HG02623 (cell line): Measurements from ENCODE around the gene CD82.

ENCODE experiments used
- ATAC-seq: cut with Tn5 transposase; IDR thresholded peaks from one replicate; pipeline ENCODE4 v1.9.1; 2021; ENCODE audit warnings: moderate library complexity; ENCODE audit not compliant: unreplicated experiment

CD82 gene

DNA sequence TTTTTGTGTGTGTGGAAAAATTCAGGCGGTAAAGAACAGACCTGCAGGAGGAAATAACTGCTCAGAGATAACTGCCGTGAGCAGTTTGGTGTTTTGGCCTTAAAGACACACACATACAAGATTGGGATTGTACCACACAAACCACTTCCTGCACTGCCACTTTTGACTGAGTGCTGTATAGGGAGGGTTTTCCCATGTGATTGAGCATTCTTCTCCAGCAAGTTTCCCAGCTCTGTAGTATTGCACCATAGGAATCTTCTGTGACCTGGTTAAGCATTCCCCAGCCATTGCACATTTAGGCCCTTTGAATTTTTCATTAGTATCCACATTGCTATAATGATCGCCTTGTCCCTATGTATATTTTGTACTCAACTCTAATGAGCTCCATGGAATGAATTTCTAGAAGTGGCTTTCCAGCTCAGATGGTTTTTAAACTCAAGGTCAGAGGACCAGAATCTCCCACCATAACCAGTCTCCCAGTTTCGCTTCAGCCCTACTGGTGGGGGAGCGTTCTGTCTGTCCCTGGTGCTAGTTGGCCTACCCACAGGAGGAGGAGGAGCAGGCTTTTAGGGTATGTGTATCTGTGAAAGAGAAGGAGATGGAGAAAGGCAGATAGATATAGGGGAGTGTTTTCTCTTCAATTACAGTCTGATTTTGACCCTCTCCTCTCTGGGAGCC is 9.3 kb downstream of the CD82 start:
- ATAC-seq, result peak; percentile 45

GRCh38 chr11:44575288-44575672 is 9.8 kb downstream of the CD82 start:
- ATAC-seq, result peak; percentile 24

GRCh38 chr11:44575962-44576361 is 10.5 kb downstream of the CD82 start:
- ATAC-seq, result no peak

GRCh38 chr11:44576656-44577055 is 11.2 kb downstream of the CD82 start:
- ATAC-seq, result no peak

- ATAC-seq, result no peak
Measured at GRCh38 chr11:44577231-44577830, 11.9 kb downstream of the CD82 start.

GRCh38 chr11:44578279-44578678 is 12.8 kb downstream of the CD82 start:
- ATAC-seq, result peak; percentile 33

DNA sequence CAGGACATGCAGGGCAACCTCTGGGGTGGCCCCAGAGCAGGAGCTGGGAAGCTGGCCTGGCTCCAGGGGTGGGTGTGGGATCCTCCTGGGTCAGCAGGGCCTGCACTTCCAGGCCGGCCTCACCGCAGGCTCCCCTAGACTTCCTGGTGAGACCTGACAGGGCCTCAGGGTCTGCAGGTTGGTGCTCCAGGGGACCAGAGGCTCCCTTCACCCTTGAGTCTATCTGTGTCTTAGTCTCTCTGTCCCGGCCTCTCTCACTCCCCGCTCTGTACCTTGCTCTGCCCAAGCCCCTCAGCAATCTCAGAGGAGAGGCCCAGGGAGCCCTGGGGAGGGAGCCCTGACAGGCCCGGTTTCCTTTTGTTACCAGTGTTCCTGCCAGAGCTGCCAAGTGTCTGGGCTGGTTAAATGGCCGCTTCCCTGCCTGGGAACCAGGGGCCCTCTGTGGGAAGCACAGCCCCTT is 13.9 kb downstream of the CD82 start:
- ATAC-seq, result no peak

DNA sequence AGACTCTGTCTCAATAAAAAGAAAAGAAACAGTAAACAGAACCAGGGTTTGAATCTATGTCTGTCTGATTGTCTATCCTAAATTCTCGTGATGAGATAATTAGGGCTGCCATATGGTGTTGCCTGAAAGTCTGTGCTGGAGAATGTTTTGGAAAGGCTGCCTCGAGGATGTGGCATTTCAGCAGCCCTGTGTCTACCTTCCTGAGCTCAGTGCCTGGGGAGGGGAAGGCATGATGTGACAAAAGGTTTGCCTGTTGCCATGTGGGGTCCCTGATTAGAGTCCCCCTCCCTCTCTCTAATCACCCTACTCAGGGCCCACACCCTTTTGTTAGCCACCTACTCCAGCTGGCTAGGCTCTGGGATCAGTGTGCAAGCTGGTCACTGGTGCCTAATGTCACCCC is 15.2 kb downstream of the CD82 start:
- no peak for ATAC-seq

- no peak for ATAC-seq
Measured at GRCh38 chr11:44581246-44581645, 15.8 kb downstream of the CD82 start.

- ATAC-seq, result no peak
Measured at GRCh38 chr11:44582641-44583352, 17.3 kb downstream of the CD82 start.

GRCh38 chr11:44583353-44583669 is 17.8 kb downstream of the CD82 start:
- ATAC-seq, result no peak

DNA sequence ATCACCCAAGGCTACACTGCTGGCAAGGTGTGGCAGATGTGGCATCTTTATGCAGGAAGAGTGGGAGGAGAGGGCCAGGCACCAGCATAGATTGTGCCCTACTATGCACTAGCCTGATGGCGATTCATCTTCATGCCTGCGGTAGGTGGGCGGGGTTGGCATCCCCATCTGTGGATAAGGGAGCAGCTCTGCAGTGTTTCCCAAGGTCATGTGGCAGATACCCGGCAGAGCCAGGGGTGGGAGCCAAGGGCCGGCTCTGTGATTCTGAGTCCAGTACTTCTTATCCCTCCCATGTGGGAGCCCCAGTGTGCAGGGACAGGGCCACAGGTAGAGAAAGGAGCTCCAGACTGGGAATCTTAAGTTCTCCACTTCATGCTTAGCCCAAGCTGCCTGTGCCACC is 20.0 kb downstream of the CD82 start:
- ATAC-seq, result no peak

- no peak for ATAC-seq
Measured at GRCh38 chr11:44589301-44589700, 23.8 kb downstream of the CD82 start.

GRCh38 chr11:44590769-44591168 is 25.3 kb downstream of the CD82 start:
- no peak for ATAC-seq

DNA sequence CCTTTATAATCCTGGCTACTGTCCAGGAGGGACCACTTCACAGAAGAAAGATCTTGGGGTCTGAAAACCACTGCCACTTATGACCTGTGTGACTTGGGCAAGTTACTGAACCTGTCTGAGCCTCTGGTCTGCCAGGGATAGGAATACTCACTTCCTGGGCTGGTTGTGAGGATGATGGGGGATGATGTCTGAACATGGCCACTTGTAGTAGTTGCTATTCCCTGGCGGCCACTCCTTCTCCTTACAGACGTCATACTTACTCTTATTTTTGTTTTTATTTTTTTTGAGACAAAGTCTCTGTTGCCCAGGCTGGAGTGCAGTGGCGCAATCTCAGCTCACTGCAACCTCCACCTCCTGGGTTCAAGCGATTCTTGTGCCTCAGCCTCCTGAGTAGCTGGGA is 26.1 kb downstream of the CD82 start:
- ATAC-seq, result no peak

GRCh38 chr11:44592125-44592940 is 26.9 kb downstream of the CD82 start:
- ATAC-seq, result no peak

DNA sequence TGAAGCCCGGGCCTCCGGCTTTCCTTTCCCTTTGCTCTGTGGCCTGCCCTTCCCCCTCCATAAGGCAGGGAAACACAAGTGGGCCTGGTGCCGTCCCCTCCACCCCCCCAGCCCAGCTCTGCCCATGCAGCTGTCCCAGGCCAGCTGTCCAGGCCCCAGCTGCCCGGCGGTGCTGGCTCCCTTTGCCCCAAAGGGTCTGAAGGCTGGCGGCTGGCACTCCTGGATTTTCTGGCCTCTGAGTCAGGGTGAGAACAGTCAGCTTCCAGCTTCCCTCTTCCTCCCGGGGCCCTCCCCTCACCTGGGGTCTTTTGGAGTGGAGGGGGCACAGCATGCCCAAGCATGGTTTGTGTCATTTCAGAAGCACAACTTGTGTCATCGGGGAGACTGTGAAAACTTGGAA is 27.8 kb downstream of the CD82 start:
- ATAC-seq, result no peak

DNA sequence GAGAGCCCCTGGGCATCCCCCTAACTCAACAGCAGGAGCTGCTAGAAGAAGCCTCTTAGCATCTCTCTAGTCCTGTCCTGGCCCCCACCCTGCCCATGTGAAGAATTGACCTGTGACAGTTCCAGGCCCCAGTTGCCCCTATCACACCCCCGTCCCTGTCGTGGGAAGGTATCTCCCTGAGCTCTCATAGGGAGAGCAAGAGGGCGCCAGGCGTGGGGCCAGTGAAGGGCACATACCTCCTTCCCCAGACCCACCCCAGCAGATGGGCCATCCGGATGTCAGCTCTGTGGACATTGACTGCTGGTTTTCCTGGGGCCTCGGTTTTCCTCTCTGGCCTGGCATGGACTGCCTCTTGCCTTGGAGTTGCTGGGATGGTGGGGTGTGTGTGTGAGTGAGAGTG is 29.5 kb downstream of the CD82 start:
- no peak for ATAC-seq

- no peak for ATAC-seq
Measured at GRCh38 chr11:44595964-44596381, 30.5 kb downstream of the CD82 start.

DNA sequence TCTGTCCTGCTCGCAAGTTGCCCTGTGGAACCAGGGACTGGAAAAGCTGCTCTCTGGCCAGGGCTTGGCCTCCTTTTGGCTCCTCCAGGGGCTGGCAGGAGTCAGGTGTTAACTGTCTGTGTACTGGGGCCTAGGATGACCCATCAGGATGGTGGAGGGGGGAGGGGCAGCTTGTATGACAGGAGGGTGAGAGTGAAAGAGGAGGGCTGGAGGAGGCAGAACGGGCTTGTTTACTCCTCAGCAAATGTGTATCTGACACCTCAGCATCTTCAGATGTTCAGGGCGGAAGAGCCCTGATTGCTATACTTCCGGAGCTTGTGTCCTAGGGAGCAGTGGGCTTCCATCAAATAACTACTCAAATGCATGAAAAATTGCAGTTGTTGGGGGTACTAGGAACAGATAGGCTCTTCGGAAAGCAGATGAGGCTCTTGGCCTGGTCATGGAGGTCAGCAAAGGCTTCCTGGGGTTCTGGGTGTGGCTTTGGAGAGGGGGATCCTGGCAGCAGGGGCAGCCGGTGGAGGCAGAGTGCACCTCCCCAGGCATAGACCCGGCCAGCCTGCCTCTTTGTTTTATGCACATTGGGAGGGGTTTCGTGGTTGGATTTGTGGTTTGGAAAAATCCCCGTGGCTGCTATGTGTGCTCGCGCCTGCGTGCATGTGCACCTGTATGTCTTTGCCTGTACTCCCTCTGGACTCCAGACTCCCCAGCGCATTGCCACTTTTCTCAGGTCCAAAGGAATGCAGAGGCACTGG is 31.2 kb downstream of the CD82 start:
- peak; percentile 36 for ATAC-seq
